Adrenal gland (tissue), 5 donors: ENCODE data around the gene SIGLECL1.

Experiments
- CTCF ChIP-seq, 6 experiments: fragments of 450-650 bp in 4 of 6; fragments of 200-600 bp in 2 of 6; sonication (generic) in 1 of 6; IDR thresholded peaks; 1 replicate in 5 of 6; 2 replicates in 1 of 6; pipeline versions ENCODE4 v1.5.1 to v1.8.0; 2016 to 2021; ENCODE audit warnings: antibody characterized with exemption in 6 of 6, mild to moderate bottlenecking in 2 of 6, moderate library complexity in 1 of 6
- POLR2A ChIP-seq, 2 donors: fragments of 450-650 bp; IDR thresholded peaks; one replicate each; pipeline ENCODE4 v1.6.1; 2017; ENCODE audit warnings: antibody characterized with exemption in 2 of 2, mild to moderate bottlenecking in 2 of 2, moderate library complexity in 1 of 2
- donor health status: DM: no; HTN: no; CAD: no.

GRCh38 chr19:51317968-51318367, 67.1 kb downstream of the SIGLECL1 start:
- TF ChIP-seq POLR2A (IDR thresholded peaks at IDR 0.05) (no peak), CTCF (IDR thresholded peaks at IDR 0.05) (no peak)
